SK-N-SH (cell line): ENCODE measurements around the gene HSD11B2.

Source experiments
- CTCF ChIP-seq: fragments of 200-600 bp; sonication (generic); IDR thresholded peaks from 2 replicates; pipeline ENCODE4 v1.6.1; 2017; ENCODE audit warnings: antibody characterized with exemption, mild to moderate bottlenecking, moderate library complexity
- ELF1 ChIP-seq: IDR thresholded peaks from 2 replicates; pipeline ENCODE4 v1.4.0; 2012
- EP300 ChIP-seq, 2 experiments: IDR thresholded peaks; 2 replicates each; pipeline versions ENCODE4 v1.4.0 to v1.6.1; 2012; ENCODE audit warnings: borderline replicate concordance in 1 of 2, low read depth in 1 of 2, low read length in 1 of 2
- NFIC ChIP-seq: IDR thresholded peaks from 2 replicates; pipeline ENCODE4 v1.4.0; 2012; ENCODE audit warnings: borderline replicate concordance
- POLR2AphosphoS5 ChIP-seq: IDR thresholded peaks from 2 replicates; pipeline ENCODE4 v1.6.1; 2012; ENCODE audit warnings: low read depth, low read length
- RAD21 ChIP-seq: IDR thresholded peaks from 2 replicates; pipeline ENCODE4 v1.6.1; 2012; ENCODE audit warnings: mild to moderate bottlenecking, low read length
- REST ChIP-seq: IDR thresholded peaks from 2 replicates; pipeline ENCODE4 v1.6.1; 2012; ENCODE audit warnings: mild to moderate bottlenecking, low read depth, low read length, moderate library complexity
- RFX5 ChIP-seq: IDR thresholded peaks from 2 replicates; pipeline ENCODE4 v1.6.1; 2012; ENCODE audit warnings: mild to moderate bottlenecking, improper control_type of control experiment, low read length
- TAF1 ChIP-seq: IDR thresholded peaks from 2 replicates; pipeline ENCODE4 v1.6.1; 2012; ENCODE audit warnings: low read depth, mild to moderate bottlenecking, low read length, moderate library complexity, borderline replicate concordance
- USF2 ChIP-seq: fragments of 150-350 bp; IDR thresholded peaks from 2 replicates; pipeline ENCODE4 v1.6.1; 2017; ENCODE audit warnings: antibody characterized with exemption, low read length, low read depth, borderline replicate concordance
- TF ChIP-seq, protein P1 (sequence below): IDR thresholded peaks from 2 replicates; pipeline ENCODE4 v1.4.0; 2012; ENCODE audit warnings: low read depth, borderline replicate concordance

DNA sequence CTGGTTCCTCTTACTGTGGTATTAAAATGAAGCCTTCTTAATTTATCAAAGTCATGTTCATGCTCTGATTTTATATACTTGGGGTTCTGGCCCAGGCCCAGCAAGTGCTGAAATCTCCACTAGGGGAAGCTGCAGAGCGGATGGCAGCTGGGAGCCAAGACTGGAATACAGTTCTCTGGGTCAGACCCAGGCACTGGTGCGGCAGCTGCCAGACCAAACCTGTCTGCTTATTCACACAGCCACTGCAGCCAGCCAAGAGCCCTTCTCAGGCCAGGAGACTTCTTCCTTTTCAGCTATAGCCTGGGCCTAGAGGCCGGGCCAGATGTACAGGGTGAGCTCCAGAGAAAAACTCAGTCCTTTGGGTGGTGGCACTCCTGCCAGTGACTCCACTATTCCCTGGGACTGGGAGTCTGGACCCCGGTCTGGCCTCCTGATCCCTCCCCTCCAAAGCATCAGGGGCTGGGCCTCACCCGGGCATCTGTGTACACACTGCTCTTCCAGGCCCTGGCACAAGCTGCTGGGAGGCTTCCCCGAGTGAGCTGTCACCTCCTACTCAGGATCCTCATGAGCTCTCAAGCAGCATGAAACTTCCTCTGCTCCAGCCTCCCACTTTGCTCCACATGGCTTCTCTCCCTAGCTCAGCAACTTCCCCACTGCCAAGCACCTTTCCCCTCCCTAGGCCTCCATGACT is 25.6 kb downstream of the HSD11B2 start:
- TF ChIP-seq CTCF (peak; percentile 54), TAF1 (no peak), REST (no peak), NFIC (no peak), ELF1 (no peak), RAD21 (no peak), USF2 (no peak), POLR2AphosphoS5 (no peak), EP300 (IDR thresholded peaks at IDR 0.05; ENCODE audit: borderline replicate concordance in 1 of 2, low read depth in 1 of 2, low read length in 1 of 2) (no peak), RFX5 (no peak)
- TF ChIP-seq, protein P1, sequence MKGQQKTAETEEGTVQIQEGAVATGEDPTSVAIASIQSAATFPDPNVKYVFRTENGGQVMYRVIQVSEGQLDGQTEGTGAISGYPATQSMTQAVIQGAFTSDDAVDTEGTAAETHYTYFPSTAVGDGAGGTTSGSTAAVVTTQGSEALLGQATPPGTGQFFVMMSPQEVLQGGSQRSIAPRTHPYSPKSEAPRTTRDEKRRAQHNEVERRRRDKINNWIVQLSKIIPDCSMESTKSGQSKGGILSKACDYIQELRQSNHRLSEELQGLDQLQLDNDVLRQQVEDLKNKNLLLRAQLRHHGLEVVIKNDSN: no peak
